Aorta (tissue), 5 donors: Measurements from ENCODE around the gene PPRC1. TPM values are rescaled to one million over a fixed set of nuclear protein-coding genes. Genes with fewer than 3 reads are reported as not detected.

ENCODE experiments used
- ATAC-seq: fragments of 200-7000 bp; cut with Tn5 transposase; one replicate; pipeline ENCODE4 v1.9.1; 2022; ENCODE audit warnings: moderate library complexity; ENCODE audit not compliant: low FRiP score
- DNase-seq, 2 donors: peaks; one replicate each; pipeline ENCODE4 v3.0.0-alpha.2; 2020
- H3K27ac ChIP-seq, 2 donors: one replicate each; pipeline ENCODE4 v1.5.1; 2013; ENCODE audit warnings: low read length in 2 of 2, mild to moderate bottlenecking in 2 of 2, moderate library complexity in 2 of 2, control low read depth in 1 of 2, inconsistent platforms in 1 of 2, low read depth in 1 of 2
- H3K27me3 ChIP-seq, 2 donors: one replicate each; pipeline ENCODE4 v1.6.1; 2013; ENCODE audit warnings: control low read depth in 1 of 2, low read length in 1 of 2, mild to moderate bottlenecking in 1 of 2, moderate library complexity in 1 of 2; ENCODE audit not compliant: insufficient read depth in 2 of 2, control insufficient read depth in 1 of 2
- H3K36me3 ChIP-seq, 2 donors: one replicate each; pipeline ENCODE4 v1.6.1; 2013; ENCODE audit warnings: control low read depth in 1 of 2, low read length in 1 of 2, mild to moderate bottlenecking in 1 of 2; ENCODE audit not compliant: insufficient read depth in 2 of 2, control insufficient read depth in 1 of 2
- H3K4me1 ChIP-seq, 2 donors: one replicate each; pipeline ENCODE4 v1.6.1; 2013; ENCODE audit warnings: low read length in 2 of 2, control low read depth in 1 of 2, mild to moderate bottlenecking in 1 of 2, moderate library complexity in 1 of 2; ENCODE audit not compliant: insufficient read depth in 2 of 2, control insufficient read depth in 1 of 2
- H3K4me3 ChIP-seq, 2 donors: one replicate each; pipeline ENCODE4 v1.5.1; 2013; ENCODE audit warnings: low read length in 2 of 2, control low read depth in 1 of 2, mild to moderate bottlenecking in 1 of 2
- H3K9me3 ChIP-seq: one replicate; pipeline ENCODE4 v1.6.1; 2013; ENCODE audit warnings: mild to moderate bottlenecking, low read length; ENCODE audit not compliant: control insufficient read depth
- WGBS, 2 donors: extraction: QIAGEN DNeasy Blood & Tissue Kit; methylation state at CpG; one replicate each; pipeline ENCODE4 v1.1.7; 2013; 5-methylcytosine and 5-hydroxymethylcytosine counted together
- intact Hi-C, 2 donors: fragments of 100-400 bp; cut with DNase I; formaldehyde crosslinking; loops; one replicate each; pipeline versions ENCODE4 v1.14.2 to v1.15.0; 2022
- long read RNA-seq, 2 donors: library from polyadenylated mRNA; unstranded; transcript quantifications; one replicate each; pipeline ENCODE4 v2.0.0, GENCODE V29; 2020 to 2021
- polyA plus RNA-seq, 2 donors: library from polyadenylated mRNA; stranded (reverse); fragments of 200-250 nt; gene quantifications; one replicate each; pipeline ENCODE4 v1.2.3, GENCODE V29; 2013
- total RNA-seq, 2 donors: library from RNA; stranded (reverse); fragmentation: NEBNext Ultra II Directional; extraction: Animal tissue kit (Norgen Biotek cat#: 25700); gene quantifications; one replicate each; pipeline ENCODE4 v1.2.1, GENCODE V29; 2021
- donor health status: healthy with polysubstance abuse.
- donor health status: Bipolar disorder and iron deficiency.
- donor health status: DM: no; HTN: no; CAD: no.
- donor health status: DM: no; HTN: no; CAD: no.
- donor health status: DM: yes; HTN: yes; CAD: no.

Gene PPRC1, protein sequence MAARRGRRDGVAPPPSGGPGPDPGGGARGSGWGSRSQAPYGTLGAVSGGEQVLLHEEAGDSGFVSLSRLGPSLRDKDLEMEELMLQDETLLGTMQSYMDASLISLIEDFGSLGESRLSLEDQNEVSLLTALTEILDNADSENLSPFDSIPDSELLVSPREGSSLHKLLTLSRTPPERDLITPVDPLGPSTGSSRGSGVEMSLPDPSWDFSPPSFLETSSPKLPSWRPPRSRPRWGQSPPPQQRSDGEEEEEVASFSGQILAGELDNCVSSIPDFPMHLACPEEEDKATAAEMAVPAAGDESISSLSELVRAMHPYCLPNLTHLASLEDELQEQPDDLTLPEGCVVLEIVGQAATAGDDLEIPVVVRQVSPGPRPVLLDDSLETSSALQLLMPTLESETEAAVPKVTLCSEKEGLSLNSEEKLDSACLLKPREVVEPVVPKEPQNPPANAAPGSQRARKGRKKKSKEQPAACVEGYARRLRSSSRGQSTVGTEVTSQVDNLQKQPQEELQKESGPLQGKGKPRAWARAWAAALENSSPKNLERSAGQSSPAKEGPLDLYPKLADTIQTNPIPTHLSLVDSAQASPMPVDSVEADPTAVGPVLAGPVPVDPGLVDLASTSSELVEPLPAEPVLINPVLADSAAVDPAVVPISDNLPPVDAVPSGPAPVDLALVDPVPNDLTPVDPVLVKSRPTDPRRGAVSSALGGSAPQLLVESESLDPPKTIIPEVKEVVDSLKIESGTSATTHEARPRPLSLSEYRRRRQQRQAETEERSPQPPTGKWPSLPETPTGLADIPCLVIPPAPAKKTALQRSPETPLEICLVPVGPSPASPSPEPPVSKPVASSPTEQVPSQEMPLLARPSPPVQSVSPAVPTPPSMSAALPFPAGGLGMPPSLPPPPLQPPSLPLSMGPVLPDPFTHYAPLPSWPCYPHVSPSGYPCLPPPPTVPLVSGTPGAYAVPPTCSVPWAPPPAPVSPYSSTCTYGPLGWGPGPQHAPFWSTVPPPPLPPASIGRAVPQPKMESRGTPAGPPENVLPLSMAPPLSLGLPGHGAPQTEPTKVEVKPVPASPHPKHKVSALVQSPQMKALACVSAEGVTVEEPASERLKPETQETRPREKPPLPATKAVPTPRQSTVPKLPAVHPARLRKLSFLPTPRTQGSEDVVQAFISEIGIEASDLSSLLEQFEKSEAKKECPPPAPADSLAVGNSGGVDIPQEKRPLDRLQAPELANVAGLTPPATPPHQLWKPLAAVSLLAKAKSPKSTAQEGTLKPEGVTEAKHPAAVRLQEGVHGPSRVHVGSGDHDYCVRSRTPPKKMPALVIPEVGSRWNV (N-terminal part only)
- 10 to 100 TPM; 31.4 to 35.9 TPM for total RNA-seq
- 10 to 100 TPM in 1 of 2 donors, 1 to 10 TPM in 1; 9.8 to 18.1 TPM for polyA plus RNA-seq
- long read RNA-seq, donor 1, transcript PPRC1-202 (10 exons, 2,163 nt): major isoform, 11 of 32 reads
- long read RNA-seq, donor 1, partial matches to known transcripts: 15 of 32 reads
- long read RNA-seq, donor 1, other reads (novel, unspliced or antisense): 6 of 32 reads
- long read RNA-seq, donor 2, full-length matches to known transcripts: 3 of 7 reads
- long read RNA-seq, donor 2, partial matches to known transcripts: 3 of 7 reads
- long read RNA-seq, donor 2, other reads (novel, unspliced or antisense): 1 of 7 reads

DNA sequence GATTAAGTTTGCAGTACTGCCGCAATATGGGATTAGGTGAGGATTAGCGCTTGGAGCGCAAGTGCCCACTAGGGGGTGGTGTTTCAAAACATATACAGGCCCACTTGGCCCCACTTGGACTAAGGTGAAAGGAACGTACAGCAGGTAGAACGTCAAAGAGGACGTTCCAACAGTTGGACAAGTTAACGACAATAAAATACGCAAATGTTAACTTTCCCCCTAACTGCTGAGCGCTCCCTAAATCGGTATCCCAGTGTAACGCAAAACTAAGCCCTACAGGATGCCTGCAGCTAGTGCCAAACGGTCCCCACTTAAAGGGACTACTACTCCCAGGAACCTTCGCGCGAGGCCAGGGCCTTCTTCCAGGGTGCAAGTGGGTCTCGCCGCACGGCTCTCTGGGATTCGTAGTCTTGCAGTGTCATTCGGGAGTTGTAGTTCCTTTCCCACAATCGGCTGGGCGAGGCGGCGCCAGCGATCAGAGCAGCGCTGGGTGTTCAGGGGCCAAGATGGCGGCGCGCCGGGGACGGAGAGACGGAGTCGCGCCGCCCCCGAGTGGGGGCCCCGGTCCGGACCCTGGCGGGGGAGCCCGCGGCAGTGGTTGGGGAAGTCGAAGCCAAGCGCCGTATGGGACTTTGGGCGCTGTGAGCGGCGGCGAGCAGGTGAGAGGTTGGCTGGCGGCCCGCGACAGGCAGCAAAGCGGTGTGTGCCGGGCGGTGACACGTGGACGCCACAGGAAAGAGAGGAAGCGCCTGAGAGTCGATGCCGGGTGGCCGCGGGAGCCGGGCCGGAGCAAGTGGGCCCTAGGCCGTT is at the start of gene PPRC1:
Gene PPRC1, plus strand, starts transcription at position 478 of the 810 bp plus-strand sequence. Its CDS starts 29 bp downstream, at position 507.
- Histone ChIP-seq H3K9me3 (no peaks in the 10 kb centered on the region), H3K27ac (peak within 1 kb of the TSS in 1 of 2 donors; percentile 53), H3K4me3 (peak within 1 kb of the TSS; percentile 43 to 88), H3K4me1 (no peaks in the 10 kb centered on the region), H3K27me3 (no peaks in the 10 kb centered on the region), H3K36me3 (no peaks in the 10 kb centered on the region)
- ATAC-seq (peak; percentile 97), DNase-seq (peak; percentile 99 to 100)
- WGBS, 2 donors: 0% methylated on average over 55 to 64 of the region's 64 CpGs
- intact Hi-C loops: loop anchor here in 1 of 2 donors (1.0 kb wide), 2 partner anchors 11 to 20 kb away; partner anchors contain the start of gene NOLC1

- no peak for ATAC-seq
- intact Hi-C loops: no loop called here
- 91 to 99% methylated on average over 3 of the region's 3 CpGs for WGBS, 2 donors
Observed at GRCh38 chr10:102083541-102083940, 49.3 kb upstream of the PPRC1 start.

DNA sequence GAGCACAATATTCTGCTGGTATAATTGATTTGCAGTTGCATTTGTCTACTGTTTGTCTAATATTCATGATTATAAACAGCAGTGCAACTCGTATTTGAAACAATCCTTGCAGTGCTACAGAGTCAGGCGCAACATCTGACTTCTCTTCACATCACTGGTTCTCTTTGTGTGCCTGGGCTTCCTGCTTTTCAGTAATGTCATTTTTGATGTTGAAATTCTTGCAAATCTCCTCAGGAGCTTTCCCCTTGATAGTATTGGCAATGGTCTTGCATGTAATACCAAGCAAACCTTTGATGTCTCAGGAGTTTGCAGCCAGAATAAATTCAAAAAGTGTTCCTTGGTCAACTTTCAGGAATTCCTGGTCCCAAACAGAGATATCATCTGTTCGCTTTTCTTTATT is 47.5 kb upstream of the PPRC1 start:
- ATAC-seq: no peak
- no peaks in the 10 kb centered on the region for H3K4me1 ChIP-seq
- intact Hi-C loops: no loop called here
- WGBS, 2 donors: 46 to 60% methylated on average over 3 of the region's 3 CpGs
- no peak for DNase-seq
- H3K9me3 ChIP-seq: no peaks in the 10 kb centered on the region
- H3K4me3 ChIP-seq: no peak overlapping the region
- H3K27me3 ChIP-seq: no peaks in the 10 kb centered on the region
- no peak overlapping the region for H3K27ac ChIP-seq
- H3K36me3 ChIP-seq: no peaks in the 10 kb centered on the region

More at GRCh38 chr10:102083541-102083940, 49.3 kb upstream of the PPRC1 start:
- no peaks in the 10 kb centered on the region for H3K9me3 ChIP-seq
- H3K4me1 ChIP-seq: no peaks in the 10 kb centered on the region
- no peaks in the 10 kb centered on the region for H3K27me3 ChIP-seq
- H3K4me3 ChIP-seq: no peak overlapping the region
- DNase-seq: no peak
- no peak overlapping the region for H3K27ac ChIP-seq
- H3K36me3 ChIP-seq: no peaks in the 10 kb centered on the region

GRCh38 chr10:102086196-102086595 is 46.6 kb upstream of the PPRC1 start:
- 95 to 96% methylated on average over 8 of the region's 8 CpGs for WGBS, 2 donors
- no peak for ATAC-seq
- Histone ChIP-seq H3K27ac (no peak overlapping the region), H3K4me3 (no peak overlapping the region), H3K27me3 (no peaks in the 10 kb centered on the region), H3K9me3 (no peaks in the 10 kb centered on the region), H3K4me1 (no peaks in the 10 kb centered on the region), H3K36me3 (no peaks in the 10 kb centered on the region)
- no peak for DNase-seq
- intact Hi-C loops: no loop called here

DNA sequence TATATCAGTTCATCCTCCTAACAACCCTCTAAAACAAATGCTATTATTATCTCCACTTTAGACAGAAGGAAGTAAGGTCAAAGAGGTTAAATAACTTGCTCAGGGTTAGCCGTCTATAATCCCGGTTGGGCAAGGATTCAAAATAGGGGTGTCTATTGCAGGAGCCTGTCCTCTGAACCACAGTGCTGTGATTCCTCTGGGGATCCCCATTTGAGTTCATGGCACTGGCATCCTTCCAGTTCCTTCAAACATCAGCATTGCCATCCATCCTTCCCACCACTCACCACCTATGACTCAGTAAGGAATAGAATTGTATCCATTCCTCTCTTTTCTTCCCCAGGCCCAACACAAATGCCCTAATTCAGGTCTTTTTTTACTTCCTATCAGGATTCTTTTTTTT is 42.1 kb upstream of the PPRC1 start:
- no peak for ATAC-seq
- 77 to 78% methylated on average over 2 of the region's 2 CpGs for WGBS, 2 donors
- intact Hi-C loops: no loop called here
- Histone ChIP-seq H3K36me3 (no peaks in the 10 kb centered on the region), H3K9me3 (no peaks in the 10 kb centered on the region), H3K27ac (no peak overlapping the region), H3K4me3 (no peak overlapping the region), H3K27me3 (no peaks in the 10 kb centered on the region), H3K4me1 (no peaks in the 10 kb centered on the region)
- DNase-seq: no peak

DNA sequence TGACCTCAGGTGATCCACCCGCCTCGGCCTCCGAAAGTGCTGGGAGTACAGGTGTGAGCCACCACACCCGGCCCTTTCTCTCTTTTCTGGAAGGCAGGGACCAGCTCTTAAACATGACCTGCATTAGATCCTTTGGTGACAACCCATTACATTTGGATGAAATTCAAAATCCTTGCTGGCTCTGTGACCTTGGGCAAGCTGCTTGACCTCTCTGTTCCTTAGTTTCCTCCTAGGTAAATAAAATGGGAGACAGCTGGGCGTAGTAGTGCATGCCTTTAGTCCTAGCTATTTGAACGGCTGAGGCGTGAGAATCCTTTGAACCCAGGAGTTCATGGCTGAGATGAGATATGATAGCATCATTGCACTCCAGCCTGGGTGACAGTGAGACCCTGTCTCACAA is 36.4 kb upstream of the PPRC1 start:
- no peak for DNase-seq
- WGBS, 2 donors: 94 to 95% methylated on average over 7 of the region's 7 CpGs
- Histone ChIP-seq H3K27me3 (no peaks in the 10 kb centered on the region), H3K4me3 (no peak overlapping the region), H3K27ac (no peak overlapping the region), H3K9me3 (no peaks in the 10 kb centered on the region), H3K4me1 (no peaks in the 10 kb centered on the region), H3K36me3 (no peaks in the 10 kb centered on the region)
- intact Hi-C loops: no loop called here
- no peak for ATAC-seq

DNA sequence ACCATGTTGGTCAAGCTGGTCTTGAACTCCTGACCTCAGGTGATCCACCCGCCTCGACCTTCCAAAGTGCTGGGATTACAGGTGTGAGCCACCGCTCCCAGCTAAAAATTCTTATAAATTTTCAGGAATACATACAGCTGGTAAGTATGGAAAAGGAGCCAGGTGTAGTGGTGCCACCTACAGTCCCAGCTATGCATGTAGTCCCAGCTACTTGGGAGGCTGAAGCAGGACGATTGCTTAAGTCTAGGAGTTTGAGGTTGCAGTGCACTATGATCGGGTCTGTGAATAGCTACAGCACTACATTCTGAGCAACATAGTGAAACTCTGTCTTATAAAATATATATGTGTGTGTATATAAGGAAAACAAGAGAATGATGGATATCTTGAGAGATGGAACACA is 31.7 kb upstream of the PPRC1 start:
- no peak overlapping the region for H3K27ac ChIP-seq
- intact Hi-C loops: no loop called here
- H3K27me3 ChIP-seq: no peaks in the 10 kb centered on the region
- DNase-seq (no peak), ATAC-seq (no peak)
- no peaks in the 10 kb centered on the region for H3K36me3 ChIP-seq
- WGBS, 2 donors: 85 to 89% methylated on average over 5 of the region's 5 CpGs
- no peak overlapping the region for H3K4me3 ChIP-seq
- no peaks in the 10 kb centered on the region for H3K4me1 ChIP-seq
- H3K9me3 ChIP-seq: no peaks in the 10 kb centered on the region
